Measurements from ENCODE around the gene CCDC88C.

- TF ChIP-seq CTCF (IDR thresholded peaks at IDR 0.05; ENCODE audit: low read length): no peak
- no peak for TF ChIP-seq EZH2 (IDR thresholded peaks at IDR 0.05; ENCODE audit: borderline replicate concordance, low read length)
Observed at GRCh38 chr14:91271639-91272038, 146.0 kb downstream of the CCDC88C start.
